GM12892 (cell line): Measurements from ENCODE around the gene ATP5PO.

Experiments
- POLR2A ChIP-seq: IDR thresholded peaks from 2 replicates; pipeline ENCODE4 v1.6.1; 2011; ENCODE audit warnings: low read depth, low read length, control low read depth
- POLR2AphosphoS5 ChIP-seq: IDR thresholded peaks from 2 replicates; pipeline ENCODE4 v1.6.1; 2011; ENCODE audit warnings: low read depth, low read length, control low read depth

DNA sequence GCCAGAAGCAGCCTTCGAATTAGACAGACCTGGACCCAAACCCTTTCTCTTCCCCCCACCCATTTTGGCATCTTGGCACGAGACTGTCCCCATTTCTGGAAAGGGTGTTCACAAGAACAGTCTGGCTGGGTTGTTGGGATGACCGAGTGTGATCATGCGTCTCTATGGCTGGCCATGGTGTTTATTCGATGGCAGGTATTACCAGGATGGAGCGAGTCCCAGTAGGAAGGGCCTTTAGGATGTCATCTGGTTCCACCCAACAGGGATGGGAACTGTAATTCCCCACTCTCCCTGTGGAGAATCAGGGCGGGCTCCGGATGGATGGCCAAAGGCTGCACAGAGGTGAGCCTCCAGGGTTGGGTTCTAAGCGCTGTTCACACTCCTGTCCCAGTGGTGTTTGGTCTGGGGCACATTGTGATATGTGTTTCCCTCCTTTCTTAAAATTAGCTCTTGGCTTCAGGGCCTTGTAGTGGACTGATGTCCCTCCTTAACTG lies 33.4 kb upstream of the ATP5PO start:
- TF ChIP-seq POLR2A (no peak; the same call in 1 of the 2 replicates), POLR2AphosphoS5 (no peak; the same call in 1 of the 2 replicates)
